Caco-2 (cell line): ENCODE data around the gene IDS. TPM values are rescaled to one million over a fixed set of nuclear protein-coding genes. Genes with fewer than 3 reads are reported as not detected.

Source experiments
- BruUV-seq: library from RNA; stranded (reverse); fragments of 400-500 nt; replicated peaks from 2 replicates; lab custom pipeline; 2021; lab: Mats Ljungman, UMichigan
- CTCF ChIA-PET: fragments of 300-600 bp; sonication (Branson Sonifier 250); formaldehyde crosslinking; loops from one replicate; lab custom pipeline; 2022; ENCODE audit warnings: antibody characterized with exemption; lab: Charles Lee
- POLR2A ChIA-PET: fragments of 300-600 bp; sonication (Branson Sonifier 250); formaldehyde crosslinking; loops from one replicate; lab custom pipeline; 2022; ENCODE audit warnings: antibody characterized with exemption; lab: Charles Lee
- DNase-seq, 2 experiments: peaks; one replicate each; pipeline versions ENCODE4 v3.0.0 to v3.0.0-alpha.2; 2020 to 2022
- H3K27me3 ChIP-seq: replicated peaks from 2 replicates; pipeline ENCODE4 v1.6.0; 2011; ENCODE audit warnings: low read length; ENCODE audit not compliant: control insufficient read depth, insufficient read depth
- H3K36me3 ChIP-seq: 2 replicates; pipeline ENCODE4 v1.5.1; 2011; ENCODE audit warnings: low read length; ENCODE audit not compliant: control insufficient read depth, insufficient read depth
- H3K4me1 ChIP-seq: fragments of 250-450 bp; sonication (Bioruptor Pico); 2 replicates; pipeline ENCODE4 v1.5.1; 2020; ENCODE audit warnings: mild to moderate bottlenecking
- H3K4me3 ChIP-seq: 2 replicates; pipeline ENCODE4 v1.5.1; 2011; ENCODE audit warnings: low read depth, mild to moderate bottlenecking, control low read depth, low read length
- H3K9me3 ChIP-seq: fragments of 250-450 bp; sonication (Bioruptor Pico); 2 replicates; pipeline ENCODE4 v1.5.1; 2020; ENCODE audit warnings: mild to moderate bottlenecking, moderate library complexity
- H3K27ac Mint-ChIP-seq: one replicate; pipeline ENCODE4 v1.8.0; 2022; ENCODE audit warnings: mixed read lengths; ENCODE audit not compliant: unreplicated experiment
- H3K27me3 Mint-ChIP-seq: one replicate; pipeline ENCODE4 v1.8.0; 2022; ENCODE audit warnings: mixed read lengths; ENCODE audit not compliant: insufficient read depth, unreplicated experiment
- H3K36me3 Mint-ChIP-seq: one replicate; pipeline ENCODE4 v1.8.0; 2022; ENCODE audit warnings: mild to moderate bottlenecking, mixed read lengths; ENCODE audit not compliant: insufficient read depth, unreplicated experiment
- H3K4me1 Mint-ChIP-seq: one replicate; pipeline ENCODE4 v1.8.0; 2022; ENCODE audit warnings: low read depth, mixed read lengths; ENCODE audit not compliant: unreplicated experiment
- H3K4me3 Mint-ChIP-seq: one replicate; pipeline ENCODE4 v1.8.0; 2022; ENCODE audit warnings: mild to moderate bottlenecking, moderate library complexity, mixed read lengths; ENCODE audit not compliant: unreplicated experiment
- H3K9me3 Mint-ChIP-seq: one replicate; pipeline ENCODE4 v1.8.0; 2022; ENCODE audit warnings: mixed read lengths; ENCODE audit not compliant: unreplicated experiment
- CTCF ChIP-seq, 2 experiments: fragments of 200-600 bp in 1 of 2; IDR thresholded peaks; 1 replicate in 1 of 2; 2 replicates in 1 of 2; pipeline versions ENCODE4 v1.5.1 to v1.8.0; 2011 to 2022; ENCODE audit warnings: antibody characterized with exemption in 1 of 2, control low read depth in 1 of 2, inconsistent platforms in 1 of 2, low read depth in 1 of 2, low read length in 1 of 2, mild to moderate bottlenecking in 1 of 2, moderate library complexity in 1 of 2; ENCODE audit not compliant: insufficient read depth in 1 of 2, severe bottlenecking in 1 of 2, unreplicated experiment in 1 of 2
- intact Hi-C: fragments of 100-400 bp; cut with micrococcal nuclease; formaldehyde crosslinking; loops from one replicate; pipeline ENCODE4 v1.10.0; 2022; ENCODE audit not compliant: unreplicated experiment
- total RNA-seq: library from RNA; stranded (reverse); gene quantifications from 2 replicates; pipeline ENCODE4 v1.2.3, GENCODE V29; 2022

The IDS gene
- total RNA-seq, 1 experiment from 2014 or later: 35.1 TPM

- H3K27me3 Mint-ChIP-seq: peaks cover 12% of the 10 kb centered on the region
- H3K4me1 Mint-ChIP-seq: no peaks in the 10 kb centered on the region
- H3K9me3 Mint-ChIP-seq: no peaks in the 10 kb centered on the region
- Histone ChIP-seq H3K36me3 (no peaks in the 10 kb centered on the region), H3K4me3 (no peak overlapping the region), H3K27me3 (no peaks in the 10 kb centered on the region), H3K9me3 (no peaks in the 10 kb centered on the region), H3K4me1 (no peaks in the 10 kb centered on the region)
- no peaks in the 10 kb centered on the region for H3K36me3 Mint-ChIP-seq
- intact Hi-C loops: no loop called here
- no TSS peak for BruUV-seq
- ChIA-PET CTCF (no interaction called here), POLR2A (no interaction called here)
- no peak for DNase-seq
- H3K27ac Mint-ChIP-seq: no peak overlapping the region
- H3K4me3 Mint-ChIP-seq: no peak overlapping the region
- TF ChIP-seq CTCF (IDR thresholded peaks at IDR 0.05; ENCODE audit: insufficient read depth in 1 of 2, low read depth in 1 of 2, low read length in 1 of 2, severe bottlenecking in 1 of 2, unreplicated experiment in 1 of 2): no peak
Observed at GRCh38 chrX:149461746-149462145, 43.4 kb downstream of the IDS start.

GRCh38 chrX:149458586-149458985, 46.5 kb downstream of the IDS start:
- H3K9me3 Mint-ChIP-seq: no peaks in the 10 kb centered on the region
- H3K27me3 Mint-ChIP-seq: peaks cover 10% of the 10 kb centered on the region
- Histone ChIP-seq H3K36me3 (no peaks in the 10 kb centered on the region), H3K4me3 (no peak overlapping the region), H3K4me1 (no peaks in the 10 kb centered on the region), H3K27me3 (no peaks in the 10 kb centered on the region), H3K9me3 (no peaks in the 10 kb centered on the region)
- BruUV-seq: no TSS peak
- H3K4me1 Mint-ChIP-seq: no peaks in the 10 kb centered on the region
- DNase-seq: no peak
- intact Hi-C loops: no loop called here
- H3K4me3 Mint-ChIP-seq: no peak overlapping the region
- TF ChIP-seq CTCF (IDR thresholded peaks at IDR 0.05; ENCODE audit: insufficient read depth in 1 of 2, low read depth in 1 of 2, low read length in 1 of 2, severe bottlenecking in 1 of 2, unreplicated experiment in 1 of 2): no peak
- H3K36me3 Mint-ChIP-seq: no peaks in the 10 kb centered on the region
- ChIA-PET POLR2A (no interaction called here), CTCF (no interaction called here)
- no peak overlapping the region for H3K27ac Mint-ChIP-seq

- Mint-ChIP-seq H3K27ac (no peak overlapping the region), H3K27me3 (peaks cover 10% of the 10 kb centered on the region), H3K4me3 (no peak overlapping the region), H3K9me3 (no peaks in the 10 kb centered on the region), H3K4me1 (no peaks in the 10 kb centered on the region), H3K36me3 (no peaks in the 10 kb centered on the region)
- POLR2A ChIA-PET: no interaction called here
- Histone ChIP-seq H3K4me1 (no peaks in the 10 kb centered on the region), H3K36me3 (no peaks in the 10 kb centered on the region), H3K27me3 (no peaks in the 10 kb centered on the region), H3K9me3 (no peaks in the 10 kb centered on the region), H3K4me3 (no peak overlapping the region)
- intact Hi-C loops: no loop called here
- no peak for DNase-seq
- no TSS peak for BruUV-seq
- TF ChIP-seq CTCF (IDR thresholded peaks at IDR 0.05; ENCODE audit: insufficient read depth in 1 of 2, low read depth in 1 of 2, low read length in 1 of 2, severe bottlenecking in 1 of 2, unreplicated experiment in 1 of 2): no peak
- CTCF ChIA-PET: no interaction called here
Observed at GRCh38 chrX:149456476-149457245, 48.4 kb downstream of the IDS start.
